GM12873 (cell line): Measurements from ENCODE around the gene MBIP.

Experiments used
- TF ChIP-seq, protein P1 (sequence below): IDR thresholded peaks from 2 replicates; pipeline ENCODE4 v1.5.1; 2012; ENCODE audit warnings: low read depth, mild to moderate bottlenecking, moderate library complexity, low read length, control low read depth; ENCODE audit not compliant: insufficient read depth; ENCODE audit errors: missing control alignments

The MBIP gene

DNA sequence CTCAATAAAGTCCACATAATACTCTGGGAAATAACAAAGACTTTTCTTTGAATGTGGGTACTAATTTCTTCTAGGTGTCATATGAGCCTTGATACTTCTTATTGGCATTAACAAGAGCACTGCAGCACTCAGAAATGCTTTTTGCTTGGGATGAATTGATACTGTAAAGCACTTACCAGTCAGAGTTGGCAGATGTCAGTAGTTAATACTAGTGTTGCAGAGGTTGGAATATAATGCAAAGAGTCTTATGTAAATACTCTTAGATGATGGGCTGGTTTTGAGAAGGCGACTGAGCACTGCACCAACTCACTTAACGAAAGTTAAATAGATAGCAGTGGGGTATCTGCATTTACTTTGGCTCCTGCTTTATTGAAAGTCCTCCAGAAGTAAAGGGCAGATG, 25.6 kb upstream of the MBIP start:
- TF ChIP-seq, protein P1, sequence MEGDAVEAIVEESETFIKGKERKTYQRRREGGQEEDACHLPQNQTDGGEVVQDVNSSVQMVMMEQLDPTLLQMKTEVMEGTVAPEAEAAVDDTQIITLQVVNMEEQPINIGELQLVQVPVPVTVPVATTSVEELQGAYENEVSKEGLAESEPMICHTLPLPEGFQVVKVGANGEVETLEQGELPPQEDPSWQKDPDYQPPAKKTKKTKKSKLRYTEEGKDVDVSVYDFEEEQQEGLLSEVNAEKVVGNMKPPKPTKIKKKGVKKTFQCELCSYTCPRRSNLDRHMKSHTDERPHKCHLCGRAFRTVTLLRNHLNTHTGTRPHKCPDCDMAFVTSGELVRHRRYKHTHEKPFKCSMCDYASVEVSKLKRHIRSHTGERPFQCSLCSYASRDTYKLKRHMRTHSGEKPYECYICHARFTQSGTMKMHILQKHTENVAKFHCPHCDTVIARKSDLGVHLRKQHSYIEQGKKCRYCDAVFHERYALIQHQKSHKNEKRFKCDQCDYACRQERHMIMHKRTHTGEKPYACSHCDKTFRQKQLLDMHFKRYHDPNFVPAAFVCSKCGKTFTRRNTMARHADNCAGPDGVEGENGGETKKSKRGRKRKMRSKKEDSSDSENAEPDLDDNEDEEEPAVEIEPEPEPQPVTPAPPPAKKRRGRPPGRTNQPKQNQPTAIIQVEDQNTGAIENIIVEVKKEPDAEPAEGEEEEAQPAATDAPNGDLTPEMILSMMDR: no peak

DNA sequence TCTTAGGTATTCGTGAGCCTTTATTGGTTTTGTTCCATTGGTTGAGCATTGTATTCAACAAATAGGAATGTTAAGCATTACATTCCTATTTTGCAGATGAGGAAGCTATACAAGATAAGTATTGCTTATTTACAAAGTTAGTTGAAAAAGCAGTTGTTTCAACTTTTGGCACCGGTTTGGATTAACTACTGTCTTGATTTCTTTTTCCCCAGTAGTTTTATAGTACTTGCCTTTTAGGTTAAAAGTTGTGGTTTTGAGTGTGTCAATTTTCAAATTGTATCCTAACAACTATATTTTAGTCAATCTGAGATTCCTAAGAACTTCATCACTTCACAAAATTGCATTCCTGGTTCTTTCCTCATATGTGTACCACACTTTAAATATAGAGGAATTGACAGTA, 23.8 kb upstream of the MBIP start:
- TF ChIP-seq, protein P1: no peak

DNA sequence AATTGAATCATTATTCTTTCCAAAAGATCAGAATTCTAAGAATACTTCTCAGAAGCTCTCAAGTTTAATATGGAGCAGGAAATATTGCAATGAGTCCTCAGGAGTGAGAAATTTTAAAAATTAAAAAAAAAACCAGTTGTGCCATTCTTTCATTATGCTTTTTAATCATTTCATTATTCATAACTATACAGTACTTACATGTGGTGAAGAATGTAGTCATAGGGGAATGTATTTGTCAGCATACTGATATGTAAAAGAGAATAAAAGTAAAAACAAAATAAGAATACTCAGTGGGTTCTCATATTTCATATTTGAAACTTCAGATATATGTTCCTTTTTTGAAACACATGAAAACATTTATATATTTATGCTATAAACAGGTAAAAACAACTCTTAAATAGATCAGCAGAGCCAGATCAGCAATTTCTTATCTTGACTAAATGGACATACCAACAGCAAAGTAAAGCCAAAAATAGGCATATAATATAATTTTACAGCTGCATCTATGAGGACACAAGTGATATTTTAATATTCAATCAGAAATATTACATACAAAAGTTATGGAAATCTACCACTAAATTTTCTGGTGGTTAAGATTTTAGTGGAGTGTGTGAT, 19.9 kb upstream of the MBIP start:
- TF ChIP-seq, protein P1: no peak

DNA sequence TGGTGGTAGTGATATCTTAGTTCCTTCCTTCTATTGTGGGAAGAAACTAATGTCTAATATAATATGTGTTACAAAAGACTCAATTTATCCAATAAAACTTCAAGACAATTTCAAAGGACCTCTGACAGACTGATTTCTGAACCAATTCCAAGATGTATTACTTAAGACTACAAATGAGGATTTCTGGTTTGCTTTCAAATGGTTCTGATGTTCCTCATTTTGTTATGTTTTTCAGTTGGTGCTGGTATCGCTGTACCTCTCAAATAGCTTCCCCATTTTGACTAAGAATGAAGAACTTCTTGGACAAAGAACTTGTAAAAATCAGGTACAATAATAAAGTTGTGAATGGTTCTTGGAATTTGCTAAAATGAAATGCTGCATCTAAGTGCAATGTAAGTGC, 19.4 kb upstream of the MBIP start:
- TF ChIP-seq, protein P1: no peak

DNA sequence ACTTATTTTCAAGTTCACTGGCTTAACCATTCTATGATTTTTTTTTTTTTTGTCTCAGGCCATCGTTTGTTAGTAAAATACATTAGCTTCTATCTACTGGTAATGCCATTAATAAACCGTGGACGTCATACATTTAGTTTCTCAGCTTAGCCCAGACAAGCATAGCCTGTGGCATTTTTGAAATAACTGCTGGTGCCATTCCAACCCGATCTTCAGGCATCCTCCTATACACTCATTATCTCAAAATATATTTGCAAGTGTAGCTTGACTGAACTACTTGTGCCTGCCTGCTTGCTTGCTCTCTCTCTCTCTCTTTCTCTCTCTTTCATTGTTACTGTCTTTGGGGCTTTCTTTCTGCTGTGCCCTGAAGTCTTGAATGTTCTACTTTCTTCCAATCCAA, 12.7 kb upstream of the MBIP start:
- TF ChIP-seq, protein P1: no peak

DNA sequence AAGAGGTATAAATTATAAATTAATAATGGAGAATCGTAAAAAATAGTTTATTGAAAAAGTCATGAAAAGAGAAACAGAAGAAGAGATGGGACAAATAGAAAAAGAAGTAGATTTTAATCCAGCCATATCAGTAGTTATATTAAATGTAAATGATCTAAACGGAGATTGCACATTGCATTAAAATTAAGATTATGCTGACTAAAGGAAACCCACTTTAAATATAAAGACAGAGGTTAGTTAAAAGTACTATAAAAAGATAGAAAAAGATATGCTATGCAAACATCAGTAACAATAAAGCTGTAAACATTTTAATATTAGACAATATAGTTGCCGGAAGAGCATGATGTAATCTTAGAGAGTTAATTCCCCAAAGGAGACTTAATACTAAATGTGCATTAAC, 5.4 kb upstream of the MBIP start:
- TF ChIP-seq, protein P1: no peak

DNA sequence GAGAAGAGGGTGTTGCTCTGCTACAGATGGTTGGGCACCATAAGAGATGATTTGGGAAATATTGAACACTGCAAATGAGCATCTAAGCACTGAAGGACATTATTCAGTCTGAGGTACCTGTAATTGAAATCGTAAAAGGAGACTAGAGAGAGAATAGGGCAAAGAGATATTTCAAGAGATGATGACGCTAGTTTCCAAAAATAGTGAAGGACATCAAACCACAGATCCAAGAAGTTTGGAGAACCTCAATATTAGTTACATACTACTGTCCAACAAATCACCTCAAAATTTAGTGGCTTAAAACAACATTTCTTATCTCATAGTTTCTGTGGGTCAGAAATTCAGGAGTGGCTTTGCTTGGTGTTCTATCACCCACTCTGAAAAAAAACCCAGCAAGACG, 4.5 kb upstream of the MBIP start:
- TF ChIP-seq, protein P1: no peak

DNA sequence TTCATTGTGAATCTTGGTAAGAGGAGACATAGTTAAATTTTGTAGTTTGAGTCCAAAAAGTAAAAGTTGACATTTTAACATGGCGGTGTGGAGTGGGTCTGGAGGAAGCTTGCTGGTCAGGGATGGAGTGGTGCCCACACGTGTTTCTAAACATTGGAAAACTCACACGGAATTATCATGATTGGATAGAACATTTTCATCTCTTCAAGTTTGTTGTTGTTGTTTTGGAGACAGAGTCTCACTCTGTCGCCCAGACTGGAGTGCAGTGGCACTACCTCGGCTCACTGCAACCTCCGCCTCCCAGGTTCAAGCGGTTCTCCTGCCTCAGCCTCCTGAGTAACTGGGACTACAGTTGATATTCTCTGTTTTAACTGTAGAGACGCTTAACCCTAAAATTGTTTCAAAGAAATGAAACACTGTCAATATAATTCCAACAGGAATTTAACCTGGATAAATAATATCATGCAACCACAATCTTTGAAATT, 502 bp upstream of the MBIP start:
- TF ChIP-seq, protein P1: no peak
